ENCODE data around the gene SDCCAG8.

The SDCCAG8 gene

DNA sequence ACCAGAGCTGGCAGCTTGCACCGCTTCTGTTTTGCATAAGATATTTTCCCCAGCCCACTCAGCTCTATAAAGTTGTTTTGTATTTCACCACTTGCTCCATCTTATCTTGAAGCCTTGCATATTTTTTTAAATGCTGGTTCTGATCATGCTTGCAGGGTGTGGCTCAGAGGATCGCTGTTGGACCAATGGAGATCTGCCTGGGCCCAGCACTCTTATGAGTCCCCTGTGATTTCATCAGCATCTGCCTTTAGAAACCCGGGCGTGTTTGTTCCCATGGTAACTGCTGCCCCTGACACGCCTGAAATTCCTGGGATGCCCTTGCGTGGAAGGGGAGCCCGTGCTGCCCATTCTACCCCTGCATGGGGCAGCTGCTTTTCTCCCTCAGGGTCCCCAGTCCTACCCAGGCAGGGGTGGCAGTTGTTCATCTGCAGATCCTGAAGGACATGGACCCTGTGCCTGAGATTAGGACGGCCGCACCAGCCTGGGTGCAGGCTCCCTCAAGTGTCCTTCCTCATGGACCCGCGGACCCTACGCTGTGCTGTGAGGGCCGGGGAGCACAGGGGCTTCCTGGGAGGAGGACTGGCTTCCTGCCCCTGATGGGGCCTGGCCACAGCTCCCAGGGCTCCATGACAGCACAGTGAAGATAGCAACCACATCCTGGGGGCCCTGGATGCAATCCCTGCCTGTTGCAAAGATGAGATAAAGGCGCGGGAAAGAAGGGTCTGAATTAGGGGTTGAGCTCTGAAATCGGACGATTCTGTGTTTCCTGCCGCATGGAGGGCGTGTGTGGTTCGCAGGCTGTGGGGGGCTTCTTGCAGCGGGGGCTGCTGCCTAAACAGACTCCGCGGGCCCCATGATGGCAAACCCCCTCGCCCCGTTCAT is 226.5 kb downstream of the SDCCAG8 start:
- H3K9me3 ChIP-seq (ENCODE audit: control insufficient read depth, insufficient read depth, low read depth, low read length): no peaks in the 10 kb centered on the region
- no peak overlapping the region for H3K27ac ChIP-seq (ENCODE audit: extremely low read depth, low read depth, low read length)
- TF ChIP-seq, protein P1, sequence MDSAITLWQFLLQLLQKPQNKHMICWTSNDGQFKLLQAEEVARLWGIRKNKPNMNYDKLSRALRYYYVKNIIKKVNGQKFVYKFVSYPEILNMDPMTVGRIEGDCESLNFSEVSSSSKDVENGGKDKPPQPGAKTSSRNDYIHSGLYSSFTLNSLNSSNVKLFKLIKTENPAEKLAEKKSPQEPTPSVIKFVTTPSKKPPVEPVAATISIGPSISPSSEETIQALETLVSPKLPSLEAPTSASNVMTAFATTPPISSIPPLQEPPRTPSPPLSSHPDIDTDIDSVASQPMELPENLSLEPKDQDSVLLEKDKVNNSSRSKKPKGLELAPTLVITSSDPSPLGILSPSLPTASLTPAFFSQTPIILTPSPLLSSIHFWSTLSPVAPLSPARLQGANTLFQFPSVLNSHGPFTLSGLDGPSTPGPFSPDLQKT (IDR thresholded peaks at IDR 0.05; ENCODE audit: borderline replicate concordance, low read depth, low read length): no peak
- no peak for TF ChIP-seq ZNF157 (tag by site-specific recombination; IDR thresholded peaks at IDR 0.05)
- no peak for TF ChIP-seq ZIC2 (tag by site-specific recombination; IDR thresholded peaks at IDR 0.05)
- no peak for TF ChIP-seq BCL11A (tag by site-specific recombination; IDR thresholded peaks at IDR 0.05; ENCODE audit: low read depth)
- no peak for TF ChIP-seq ZNF274 (IDR thresholded peaks at IDR 0.05; ENCODE audit: low read length)
- no peak for TF ChIP-seq ZNF274 (tag by site-specific recombination; IDR thresholded peaks at IDR 0.05; ENCODE audit: borderline replicate concordance)
- no peak for TF ChIP-seq ZNF302 (tag by site-specific recombination; IDR thresholded peaks at IDR 0.05; ENCODE audit: low read depth)
- TF ChIP-seq, protein P2, sequence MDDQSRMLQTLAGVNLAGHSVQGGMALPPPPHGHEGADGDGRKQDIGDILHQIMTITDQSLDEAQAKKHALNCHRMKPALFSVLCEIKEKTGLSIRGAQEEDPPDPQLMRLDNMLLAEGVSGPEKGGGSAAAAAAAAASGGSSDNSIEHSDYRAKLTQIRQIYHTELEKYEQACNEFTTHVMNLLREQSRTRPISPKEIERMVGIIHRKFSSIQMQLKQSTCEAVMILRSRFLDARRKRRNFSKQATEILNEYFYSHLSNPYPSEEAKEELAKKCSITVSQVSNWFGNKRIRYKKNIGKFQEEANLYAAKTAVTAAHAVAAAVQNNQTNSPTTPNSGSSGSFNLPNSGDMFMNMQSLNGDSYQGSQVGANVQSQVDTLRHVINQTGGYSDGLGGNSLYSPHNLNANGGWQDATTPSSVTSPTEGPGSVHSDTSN (CRISPR knock-in tag; IDR thresholded peaks at IDR 0.05): no peak
- TF ChIP-seq ZNF19 (tag by site-specific recombination; IDR thresholded peaks at IDR 0.05; ENCODE audit: low read depth): no peak
- ChIA-PET CTCF (interaction anchor here (0.8 kb wide), 1 partner anchor 96 kb away, joined by 3 read pairs; no protein-coding TSS in a partner anchor), POLR2A (no interaction called here)
- no peaks in the 10 kb centered on the region for H3K36me3 ChIP-seq (ENCODE audit: control insufficient read depth in 2 of 2, insufficient read depth in 1 of 2, low read length in 2 of 2)
- H3K4me3 ChIP-seq (ENCODE audit: low read depth, low read length): no peak overlapping the region
- H3K4me1 ChIP-seq (ENCODE audit: control insufficient read depth, insufficient read depth, low read length): no peaks in the 10 kb centered on the region

- Histone ChIP-seq H3K36me3 (ENCODE audit: control insufficient read depth in 2 of 2, insufficient read depth in 1 of 2, low read length in 2 of 2) (no peaks in the 10 kb centered on the region), H3K27ac (ENCODE audit: extremely low read depth, low read depth, low read length) (no peak overlapping the region), H3K9me3 (ENCODE audit: control insufficient read depth, insufficient read depth, low read depth, low read length) (no peaks in the 10 kb centered on the region), H3K4me3 (ENCODE audit: low read depth, low read length) (no peak overlapping the region), H3K4me1 (ENCODE audit: control insufficient read depth, insufficient read depth, low read length) (no peaks in the 10 kb centered on the region)
- ChIA-PET POLR2A (no interaction called here), CTCF (interaction anchor here (0.6 to 0.8 kb wide), 2 partner anchors 68 to 97 kb away, joined by 3 read pairs; no protein-coding TSS in a partner anchor)
- TF ChIP-seq ZFP41 (tag by site-specific recombination; IDR thresholded peaks at IDR 0.05; ENCODE audit: borderline replicate concordance) (no peak), BCL11A (tag by site-specific recombination; IDR thresholded peaks at IDR 0.05; ENCODE audit: low read depth) (no peak)
Observed at GRCh38 chr1:243483071-243483771, 227.4 kb downstream of the SDCCAG8 start.

DNA sequence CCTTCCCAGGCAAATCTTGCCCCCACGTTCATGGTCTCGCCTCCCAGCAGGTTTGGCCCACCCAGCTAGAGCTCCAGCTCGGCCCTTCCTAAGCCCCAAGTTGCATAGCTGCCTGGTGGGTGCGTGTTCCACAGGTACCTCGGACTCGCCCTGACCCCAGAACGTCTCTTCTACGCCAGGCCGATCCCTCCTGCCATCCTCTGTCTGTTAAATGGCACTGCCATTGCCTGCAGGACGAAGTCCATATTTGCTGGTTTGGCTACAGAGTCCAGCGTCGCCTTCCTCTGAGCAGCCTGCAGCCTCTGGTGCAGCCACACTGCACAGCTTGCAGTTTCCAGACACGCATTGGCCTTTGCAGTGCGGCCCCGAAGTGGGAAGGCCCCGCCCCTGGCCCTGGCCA is 228.1 kb downstream of the SDCCAG8 start:
- ChIA-PET CTCF (interaction anchor here (0.5 to 1.1 kb wide), 3 partner anchors 18 to 90 kb away, joined by 3 read pairs; no protein-coding TSS in a partner anchor), POLR2A (no interaction called here)

More for the DNA sequence above, 228.1 kb downstream of the SDCCAG8 start:
- Histone ChIP-seq H3K27ac (ENCODE audit: extremely low read depth, low read depth, low read length) (no peak overlapping the region), H3K4me3 (ENCODE audit: low read depth, low read length) (no peak overlapping the region), H3K9me3 (ENCODE audit: control insufficient read depth, insufficient read depth, low read depth, low read length) (no peaks in the 10 kb centered on the region), H3K4me1 (ENCODE audit: control insufficient read depth, insufficient read depth, low read length) (no peaks in the 10 kb centered on the region), H3K36me3 (ENCODE audit: control insufficient read depth in 2 of 2, insufficient read depth in 1 of 2, low read length in 2 of 2) (no peaks in the 10 kb centered on the region)
- TF ChIP-seq ZNF791 (tag by site-specific recombination; IDR thresholded peaks at IDR 0.05) (no peak), YY1 (tag by site-specific recombination; IDR thresholded peaks at IDR 0.05) (no peak), ZNF449 (tag by site-specific recombination; IDR thresholded peaks at IDR 0.05) (no peak), ZSCAN16 (tag by site-specific recombination; IDR thresholded peaks at IDR 0.05) (no peak), ZNF174 (tag by site-specific recombination; IDR thresholded peaks at IDR 0.05) (no peak), SP3 (tag by site-specific recombination; IDR thresholded peaks at IDR 0.05) (no peak), ZNF580 (tag by site-specific recombination; IDR thresholded peaks at IDR 0.05) (no peak), RBAK (tag by site-specific recombination; IDR thresholded peaks at IDR 0.05) (no peak), ZBTB17 (tag by site-specific recombination; IDR thresholded peaks at IDR 0.05) (no peak), ZNF660 (tag by site-specific recombination; IDR thresholded peaks at IDR 0.05) (no peak), ZNF777 (tag by site-specific recombination; IDR thresholded peaks at IDR 0.05; ENCODE audit: borderline replicate concordance) (no peak), ZNF645 (tag by site-specific recombination; IDR thresholded peaks at IDR 0.05) (no peak)
- TF ChIP-seq, protein P3, sequence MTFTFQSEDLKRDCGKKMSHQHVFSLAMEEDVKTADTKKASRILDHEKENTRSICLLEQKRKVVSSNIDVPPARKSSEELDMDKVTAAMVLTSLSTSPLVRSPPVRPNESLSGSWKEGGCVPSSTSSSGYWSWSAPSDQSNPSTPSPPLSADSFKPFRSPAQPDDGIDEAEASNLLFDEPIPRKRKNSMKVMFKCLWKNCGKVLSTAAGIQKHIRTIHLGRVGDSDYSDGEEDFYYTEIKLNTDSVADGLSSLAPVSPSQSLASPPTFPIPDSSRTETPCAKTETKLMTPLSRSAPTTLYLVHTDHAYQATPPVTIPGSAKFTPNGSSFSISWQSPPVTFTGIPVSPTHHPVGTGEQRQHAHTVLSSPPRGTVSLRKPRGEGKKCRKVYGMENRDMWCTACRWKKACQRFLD (tag by site-specific recombination; IDR thresholded peaks at IDR 0.05): no peak

Data from HEK293 (cell line).